ENCODE data around the gene RELA.

Gene RELA

DNA sequence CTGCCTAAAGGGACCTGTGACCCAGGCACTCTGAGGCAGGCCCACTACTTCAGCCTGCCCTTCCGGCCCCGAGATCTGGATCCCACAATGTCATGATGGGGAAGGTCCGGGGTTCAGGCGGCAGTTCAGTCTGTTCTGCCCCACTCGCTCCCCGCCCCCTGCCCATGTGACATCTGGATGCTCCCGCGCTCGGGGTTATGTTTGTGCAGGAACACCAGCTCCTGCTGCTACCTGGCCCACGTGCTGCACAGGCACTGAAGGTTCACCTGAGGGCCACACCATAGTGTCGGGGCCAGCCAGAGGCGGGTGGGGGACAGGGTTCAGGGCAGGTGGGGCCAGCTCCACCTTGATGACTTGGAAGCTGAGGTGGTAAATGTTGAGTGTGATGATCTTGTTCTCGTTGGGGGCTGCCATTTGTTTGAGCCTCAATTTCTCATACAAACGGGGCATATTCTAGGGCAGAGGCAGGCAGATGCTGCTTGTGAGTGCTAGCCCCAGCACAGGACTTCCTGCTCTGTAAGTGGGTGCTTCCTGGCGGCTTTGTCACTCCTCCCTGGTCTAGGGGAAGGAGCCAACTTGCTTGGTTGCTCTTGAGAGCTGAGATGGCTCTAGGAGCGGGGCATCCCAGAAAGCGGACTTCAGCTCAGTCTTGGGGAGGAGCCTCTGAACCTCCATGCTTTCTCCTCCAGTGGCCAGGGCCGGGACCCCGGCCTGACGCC is 29.2 kb downstream of the RELA start:
- no peak for DNase-seq (ENCODE audit: low spot score)

DNA sequence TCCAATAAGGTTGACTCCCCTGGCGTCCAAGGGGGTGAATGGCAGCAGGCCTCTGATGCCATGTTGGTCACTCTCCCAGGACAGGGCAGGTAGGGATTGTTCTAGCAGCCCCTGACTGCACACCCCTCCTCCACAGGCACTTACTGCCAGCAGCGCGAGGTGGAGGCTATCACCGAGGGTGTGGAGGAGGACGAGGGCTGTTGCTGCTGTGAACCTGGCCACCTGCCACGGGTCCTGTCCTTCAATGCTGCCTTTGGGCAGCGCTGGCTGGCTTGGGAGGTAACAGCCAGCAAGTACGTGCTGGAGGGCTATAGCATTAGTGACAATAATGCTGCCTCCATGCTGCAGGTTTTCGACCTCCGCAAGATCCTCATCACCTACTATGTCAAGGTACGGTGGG is 32.5 kb downstream of the RELA start:
- DNase-seq (ENCODE audit: low spot score), result no peak

DNA sequence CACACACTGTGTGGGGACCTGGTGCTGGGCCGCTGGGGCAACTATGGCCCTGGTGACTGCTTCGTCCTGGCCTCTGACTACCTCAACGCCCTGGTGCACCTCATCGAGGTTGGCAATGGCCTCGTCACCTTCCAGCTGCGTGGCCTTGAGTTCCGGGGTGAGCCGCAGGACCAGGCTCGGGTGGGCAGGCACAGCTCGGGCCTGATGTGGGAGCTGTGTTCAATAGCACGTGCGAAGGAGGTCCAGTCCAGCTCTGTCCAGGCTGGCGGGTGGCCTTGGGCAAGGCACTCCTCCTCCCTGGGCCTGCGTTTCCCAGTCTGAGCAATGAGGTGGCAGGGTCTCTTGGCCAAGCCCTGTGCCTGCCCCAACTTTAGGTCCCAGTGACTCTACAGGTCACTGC is 33.1 kb downstream of the RELA start:
- DNase-seq (ENCODE audit: low spot score), result no peak

DNA sequence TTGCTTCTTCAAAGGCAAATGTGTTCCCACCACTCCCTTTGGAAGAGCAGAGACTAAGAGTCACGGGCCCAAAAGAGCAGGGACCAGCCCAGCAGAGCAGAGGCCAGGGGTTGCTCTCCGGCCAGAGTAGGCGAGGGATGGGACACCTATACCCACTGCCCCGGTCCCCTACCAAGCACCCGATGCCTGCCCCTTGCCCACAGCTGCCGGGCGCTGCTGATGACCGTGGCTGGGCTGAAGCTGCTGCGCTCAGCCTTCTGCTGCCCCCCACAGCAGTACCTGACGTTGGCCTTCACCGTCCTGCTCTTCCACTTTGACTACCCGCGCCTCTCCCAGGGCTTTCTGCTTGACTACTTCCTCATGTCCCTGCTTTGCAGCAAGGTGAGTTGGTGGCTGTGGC is 35.5 kb downstream of the RELA start:
- no peak for DNase-seq (ENCODE audit: low spot score)

DNA sequence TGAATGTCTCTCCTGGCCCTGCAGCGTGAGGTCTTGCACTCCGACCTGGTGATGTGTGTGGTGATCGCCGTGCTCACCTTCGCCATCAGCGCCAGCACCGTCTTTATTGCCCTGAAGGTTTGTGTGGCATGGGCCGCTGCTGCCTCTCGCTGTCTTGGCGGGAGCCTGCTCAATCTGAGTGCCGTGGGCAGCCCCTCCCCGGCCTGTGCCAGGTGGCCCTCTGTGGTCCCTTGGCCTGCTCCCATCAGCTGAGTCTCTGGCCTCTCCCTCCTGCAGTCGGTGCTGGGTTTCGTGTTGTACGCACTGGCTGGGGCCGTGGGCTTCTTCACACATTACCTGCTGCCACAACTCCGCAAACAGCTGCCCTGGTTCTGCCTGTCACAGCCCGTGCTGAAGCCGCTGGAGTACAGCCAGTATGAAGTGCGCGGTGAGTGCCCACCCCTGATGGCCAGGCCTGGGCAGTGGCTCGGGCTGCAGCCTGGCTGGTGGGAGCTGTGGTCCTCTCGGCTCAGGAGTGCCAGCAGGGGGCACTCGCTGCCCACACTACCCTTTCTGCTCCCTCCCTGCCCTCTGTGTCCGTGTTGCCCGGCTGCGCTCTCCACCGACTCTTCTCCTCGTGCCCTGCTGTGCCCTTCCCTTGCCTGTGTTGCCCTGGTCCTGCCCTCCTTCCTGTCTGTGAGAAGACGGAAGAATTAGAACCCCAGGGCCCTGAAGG is 36.9 kb downstream of the RELA start:
- peak; percentile 70 for DNase-seq (ENCODE audit: low spot score)

DNA sequence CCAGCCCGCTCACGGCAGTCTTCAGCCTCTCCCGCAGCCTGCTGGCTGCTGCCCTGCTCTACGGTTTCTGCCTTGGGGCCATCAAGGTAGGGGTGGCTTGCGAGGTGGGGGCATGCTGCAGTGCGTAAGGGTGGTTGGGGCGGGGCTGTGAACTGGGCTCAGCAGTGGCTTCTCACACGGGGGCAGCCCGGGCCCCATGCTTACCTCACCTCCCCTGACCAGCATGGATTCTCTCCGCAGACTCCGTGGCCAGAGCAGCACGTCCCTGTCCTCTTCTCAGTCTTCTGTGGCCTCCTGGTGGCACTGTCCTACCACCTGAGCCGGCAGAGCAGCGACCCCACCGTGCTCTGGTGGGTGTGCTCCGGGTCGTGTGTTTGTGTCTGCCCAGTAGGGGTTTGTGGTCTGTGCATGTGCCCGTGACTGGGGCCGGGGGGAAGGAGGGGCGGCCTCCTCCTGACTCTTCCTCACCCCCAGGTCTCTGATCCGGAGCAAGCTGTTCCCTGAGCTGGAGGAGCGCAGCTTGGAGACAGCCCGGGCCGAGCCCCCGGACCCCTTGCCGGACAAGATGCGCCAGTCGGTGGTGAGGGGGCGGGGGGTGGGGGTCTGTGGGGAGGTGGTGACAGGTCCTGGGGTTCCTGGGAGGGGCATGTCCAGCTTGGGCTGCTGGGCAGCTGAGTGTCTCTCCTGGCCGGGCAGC is 37.6 kb downstream of the RELA start:
- DNase-seq (ENCODE audit: low spot score), result no peak

DNA sequence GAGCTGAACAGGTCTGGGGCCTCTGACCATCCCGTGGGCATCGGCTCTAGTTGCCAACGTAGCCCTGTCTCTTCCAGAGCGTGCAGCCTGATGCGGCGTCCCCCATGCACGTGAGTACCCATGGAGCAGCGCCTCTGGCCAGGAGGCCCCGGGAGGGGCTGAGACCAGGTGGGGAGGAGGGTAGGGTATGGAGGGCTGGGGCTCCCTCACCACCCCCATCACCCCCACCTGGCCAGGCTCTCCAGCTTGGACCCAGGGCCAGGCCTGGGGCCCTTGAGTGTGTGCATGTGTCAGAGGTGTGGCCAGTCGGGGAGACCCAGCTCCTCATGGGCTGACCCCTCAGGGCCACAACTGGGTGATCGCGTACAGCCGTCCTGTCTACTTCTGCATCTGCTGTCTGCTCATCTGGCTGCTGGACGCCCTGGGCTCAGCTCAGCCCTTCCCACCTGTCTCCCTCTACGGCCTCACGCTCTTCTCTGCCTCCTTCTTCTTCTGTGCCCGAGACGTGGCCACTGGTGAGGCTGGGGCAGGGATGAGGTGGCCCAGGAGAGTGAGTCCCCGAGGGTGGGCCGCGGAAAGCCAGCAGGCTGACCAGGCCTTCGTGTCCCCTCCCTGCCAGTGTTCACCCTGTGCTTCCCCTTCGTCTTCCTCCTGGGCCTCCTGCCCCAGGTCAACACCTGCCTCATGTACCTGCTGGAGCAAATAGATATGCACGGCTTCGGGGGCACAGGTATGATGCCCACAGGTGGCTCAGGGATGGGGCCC is 38.7 kb downstream of the RELA start:
- DNase-seq (ENCODE audit: low spot score), result no peak

DNA sequence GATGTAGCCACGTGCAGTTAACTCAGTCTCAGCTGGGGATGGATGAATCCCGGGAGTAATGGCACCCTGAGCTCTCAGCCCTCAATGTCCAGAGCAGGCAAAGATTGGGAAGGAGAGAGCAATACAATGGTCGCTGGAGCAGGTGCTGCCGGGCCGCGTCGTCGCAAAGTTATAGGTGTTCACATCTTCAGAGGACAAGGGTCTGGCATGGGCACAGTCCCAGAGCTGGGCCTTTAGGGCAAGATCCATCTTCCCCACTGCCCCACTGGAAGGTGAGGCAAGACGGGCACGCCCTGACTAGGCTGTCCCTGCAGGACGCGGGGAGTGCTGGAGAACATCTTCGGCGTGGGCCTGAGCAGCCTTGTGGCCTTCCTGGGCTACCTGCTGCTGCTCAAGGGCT is 39.5 kb downstream of the RELA start:
- no peak for DNase-seq (ENCODE audit: low spot score)

DNA sequence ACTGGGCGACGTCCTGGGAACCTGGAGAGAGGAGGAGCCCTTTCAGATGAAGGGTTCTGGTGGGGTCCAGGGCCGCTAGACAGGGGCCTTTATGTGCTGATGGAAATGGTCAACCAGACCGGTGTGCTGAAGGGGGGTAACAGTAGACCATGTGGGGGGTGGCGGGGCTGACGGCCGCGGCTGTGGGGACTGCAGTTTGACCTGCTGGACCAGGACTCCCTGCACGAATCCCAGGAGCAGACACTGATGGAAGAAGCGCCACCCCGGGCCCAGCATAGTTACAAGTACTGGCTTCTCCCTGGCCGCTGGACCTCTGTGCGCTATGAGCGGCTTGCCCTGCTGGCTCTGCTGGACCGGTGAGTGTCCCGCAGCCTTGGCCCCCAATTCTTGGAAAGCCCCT is 40.7 kb downstream of the RELA start:
- no peak for DNase-seq (ENCODE audit: low spot score)

DNA sequence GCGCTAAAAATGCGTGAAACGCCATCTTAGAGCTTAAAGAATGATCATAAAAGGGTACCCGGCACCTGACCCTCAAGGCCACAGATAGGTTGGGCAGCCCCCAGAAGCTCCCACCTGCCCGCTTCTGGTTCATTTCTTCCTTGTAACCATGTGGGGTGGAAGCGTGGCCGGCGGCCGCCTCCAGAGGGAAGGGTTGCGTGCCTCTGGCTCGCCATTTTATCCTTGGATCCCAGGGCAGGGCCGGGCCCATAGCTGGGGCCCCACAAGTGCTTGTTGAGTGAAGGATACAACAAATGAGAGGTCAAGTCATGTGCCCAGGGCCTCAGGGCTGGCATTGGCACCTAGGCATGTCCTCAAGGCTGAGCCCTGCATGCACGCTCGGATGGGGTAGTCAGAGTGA is 41.3 kb downstream of the RELA start:
- no peak for DNase-seq (ENCODE audit: low spot score)

DNA sequence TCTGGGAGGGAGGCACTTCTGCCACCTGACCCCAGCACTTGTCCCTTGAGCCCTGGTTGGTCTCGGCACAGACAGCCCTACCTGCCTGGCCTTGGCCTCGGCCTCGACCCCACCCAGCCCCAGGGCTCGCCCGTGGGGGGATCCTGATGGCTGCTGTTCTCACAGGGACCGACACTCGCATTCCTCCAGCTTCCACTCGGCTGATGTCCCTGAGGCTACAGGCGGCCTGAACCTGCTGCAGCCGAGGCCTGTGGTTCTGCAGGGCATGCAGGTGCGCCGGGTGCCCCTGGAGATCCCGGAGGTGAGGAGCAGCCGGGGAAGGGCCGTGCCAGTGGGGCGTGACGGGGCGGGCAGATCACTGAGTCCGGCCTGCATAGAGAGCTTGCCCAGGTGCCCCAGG is 42.0 kb downstream of the RELA start:
- no peak for DNase-seq (ENCODE audit: low spot score)

DNA sequence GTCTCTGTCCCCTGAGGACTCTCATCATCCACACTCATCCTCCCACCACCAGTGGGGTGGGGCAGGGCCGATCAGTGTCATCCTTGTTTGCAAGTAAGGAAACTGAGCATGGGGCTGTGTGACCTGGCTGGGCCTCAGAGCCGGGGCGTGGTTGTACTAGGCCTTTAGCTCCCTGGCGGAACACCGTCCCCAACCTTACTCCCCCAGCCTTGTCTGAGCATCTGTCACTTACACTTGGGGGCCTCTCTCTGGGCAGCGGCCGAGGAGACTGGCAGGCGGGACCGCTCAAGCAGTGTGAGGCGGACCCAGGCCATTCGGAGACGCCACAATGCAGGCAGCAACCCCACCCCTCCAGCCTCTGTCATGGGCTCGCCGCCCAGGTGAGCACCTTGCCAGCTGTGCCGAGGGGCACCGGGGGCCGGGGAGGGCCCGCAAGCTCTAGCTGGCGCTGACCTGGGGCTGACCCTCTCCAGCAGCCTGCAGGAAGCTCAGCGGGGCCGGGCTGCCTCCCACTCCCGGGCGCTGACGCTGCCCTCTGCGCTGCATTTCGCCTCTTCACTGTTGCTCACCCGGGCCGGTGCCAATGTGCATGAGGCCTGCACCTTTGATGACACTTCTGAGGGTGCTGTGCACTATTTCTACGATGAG is 43.3 kb downstream of the RELA start:
- no peak for DNase-seq (ENCODE audit: low spot score)

DNA sequence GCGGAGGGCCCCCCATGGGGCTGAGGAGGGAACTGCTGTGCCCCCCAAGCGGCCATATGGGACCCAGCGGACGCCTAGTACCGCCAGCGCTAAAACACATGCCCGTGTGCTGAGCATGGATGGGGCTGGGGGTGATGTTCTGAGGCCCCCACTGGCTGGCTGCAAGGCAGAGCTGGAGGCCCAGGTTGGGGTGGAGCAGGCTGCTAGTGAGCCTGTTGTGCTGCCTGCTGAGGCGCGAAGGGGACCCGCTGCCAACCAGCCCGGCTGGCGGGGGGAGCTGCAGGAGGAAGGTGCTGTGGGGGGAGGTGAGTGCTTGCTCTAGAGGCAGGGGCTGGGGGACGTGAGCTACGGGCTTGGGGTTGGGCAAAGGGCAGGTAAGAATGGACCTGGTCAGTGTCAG is 44.0 kb downstream of the RELA start:
- DNase-seq (ENCODE audit: low spot score), result no peak

DNA sequence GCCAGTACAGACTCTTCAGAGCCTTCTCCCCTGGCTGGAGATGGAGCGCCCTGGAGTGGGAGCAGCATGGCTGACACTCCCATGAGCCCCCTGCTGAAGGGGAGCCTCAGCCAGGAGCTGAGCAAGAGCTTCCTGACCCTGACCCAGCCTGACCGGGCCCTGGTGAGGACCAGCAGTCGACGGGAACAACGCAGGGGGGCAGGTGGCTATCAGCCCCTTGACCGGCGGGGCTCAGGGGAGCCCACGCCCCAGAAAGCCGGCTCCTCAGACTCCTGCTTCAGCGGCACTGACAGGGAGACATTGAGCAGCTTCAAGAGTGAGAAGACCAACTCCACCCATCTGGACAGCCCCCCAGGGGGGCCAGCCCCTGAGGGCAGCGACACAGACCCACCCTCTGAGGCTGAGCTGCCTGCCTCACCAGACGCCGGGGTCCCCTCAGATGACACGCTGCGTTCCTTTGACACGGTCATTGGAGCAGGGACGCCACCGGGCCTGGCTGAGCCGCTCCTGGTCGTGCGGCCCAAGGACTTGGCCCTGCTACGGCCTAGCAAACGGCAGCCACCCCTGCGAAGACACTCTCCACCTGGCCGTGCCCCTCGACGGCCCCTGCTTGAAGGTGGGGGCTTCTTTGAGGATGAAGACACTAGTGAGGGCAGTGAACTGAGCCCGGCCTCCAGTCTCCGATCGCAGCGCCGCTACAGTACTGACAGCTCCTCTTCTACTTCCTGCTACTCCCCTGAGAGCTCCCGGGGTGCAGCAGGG is 44.5 kb downstream of the RELA start:
- DNase-seq (ENCODE audit: low spot score), result no peak

DNA sequence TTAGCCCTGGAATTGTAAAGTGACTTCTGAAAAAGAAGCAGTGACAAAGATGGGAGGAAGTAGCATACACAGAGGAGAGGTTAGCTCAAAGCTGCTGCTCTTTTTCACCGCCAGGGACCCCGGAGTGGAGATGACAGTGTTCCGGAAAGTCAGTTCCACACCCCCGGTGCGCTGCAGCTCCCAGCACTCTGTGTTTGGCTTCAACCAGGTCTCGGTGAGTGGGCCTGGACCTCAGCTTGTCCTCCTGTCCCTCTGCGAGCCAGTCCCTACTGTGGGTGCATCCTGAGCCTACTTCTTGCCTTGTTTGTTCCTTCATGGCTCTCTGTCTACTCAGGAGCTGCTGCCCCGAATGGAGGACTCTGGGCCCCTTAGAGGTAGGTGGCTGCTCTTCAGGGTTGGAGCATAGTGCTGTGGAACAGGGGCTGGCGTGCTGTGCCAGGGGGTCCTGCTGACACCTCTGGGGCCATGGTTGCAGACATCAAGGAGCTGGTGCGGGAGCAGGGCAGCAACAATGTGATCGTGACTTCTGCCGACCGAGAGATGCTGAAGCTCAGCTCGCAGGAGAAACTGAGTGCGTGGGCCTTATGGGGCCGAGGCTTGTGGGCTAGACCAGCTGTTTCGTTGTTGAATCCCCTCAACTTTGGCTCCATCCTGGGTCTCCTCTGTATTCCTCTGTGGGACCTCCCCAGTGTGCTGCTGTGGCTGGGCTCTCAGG is 45.4 kb downstream of the RELA start:
- DNase-seq (ENCODE audit: low spot score), result no peak

DNA sequence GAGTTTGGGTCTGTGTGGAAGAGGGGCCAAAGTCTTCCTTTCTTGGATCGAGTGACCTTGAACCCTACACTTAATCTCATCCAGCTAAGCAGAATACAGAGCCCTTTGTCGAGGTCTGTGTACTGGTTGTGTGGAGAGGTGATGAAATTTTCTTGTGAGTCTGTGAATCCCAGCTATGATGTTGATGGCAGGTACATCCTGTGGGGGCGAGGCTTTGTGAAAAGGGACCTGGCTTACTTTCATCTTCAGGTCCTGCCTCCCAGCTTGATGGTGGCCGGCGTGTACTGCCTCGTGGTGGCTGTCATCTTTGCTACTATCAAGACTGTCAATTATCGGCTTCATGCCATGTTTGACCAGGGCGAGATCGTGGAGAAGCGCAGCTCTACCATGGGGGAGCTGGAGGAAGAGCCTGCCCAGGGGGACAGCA is 46.1 kb downstream of the RELA start:
- no peak for DNase-seq (ENCODE audit: low spot score)

DNA sequence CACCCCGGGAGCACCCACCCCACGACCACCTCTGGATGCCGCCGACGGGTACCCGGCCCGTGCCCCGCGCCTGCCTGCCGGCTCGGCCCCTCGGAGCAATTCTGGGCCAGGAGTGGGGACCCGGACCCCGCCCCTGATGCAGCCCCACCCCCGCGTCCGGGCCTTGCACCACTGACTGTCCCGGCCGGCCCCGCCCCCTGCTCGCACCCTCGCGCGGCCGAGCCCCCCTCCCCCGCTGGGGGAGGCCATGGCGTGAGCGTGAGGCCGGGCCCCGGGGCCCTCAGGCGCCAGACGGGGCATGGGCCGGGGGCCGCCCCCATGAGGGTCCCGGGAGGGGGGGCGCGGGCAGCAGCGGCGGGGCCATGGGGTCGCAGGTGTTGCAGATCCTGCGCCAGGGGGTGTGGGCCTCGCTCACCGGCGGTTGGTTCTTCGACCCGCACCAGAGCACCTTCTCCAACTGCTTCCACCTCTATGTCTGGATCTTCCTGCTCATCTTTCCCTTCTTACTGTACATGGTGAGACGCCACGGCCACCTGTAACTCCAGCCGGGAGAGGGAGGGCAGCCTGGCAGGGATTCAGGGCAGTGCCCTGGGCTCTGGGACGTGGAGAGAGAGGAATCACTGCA is 46.7 kb downstream of the RELA start:
- DNase-seq (ENCODE audit: low spot score), result peak; percentile 85

DNA sequence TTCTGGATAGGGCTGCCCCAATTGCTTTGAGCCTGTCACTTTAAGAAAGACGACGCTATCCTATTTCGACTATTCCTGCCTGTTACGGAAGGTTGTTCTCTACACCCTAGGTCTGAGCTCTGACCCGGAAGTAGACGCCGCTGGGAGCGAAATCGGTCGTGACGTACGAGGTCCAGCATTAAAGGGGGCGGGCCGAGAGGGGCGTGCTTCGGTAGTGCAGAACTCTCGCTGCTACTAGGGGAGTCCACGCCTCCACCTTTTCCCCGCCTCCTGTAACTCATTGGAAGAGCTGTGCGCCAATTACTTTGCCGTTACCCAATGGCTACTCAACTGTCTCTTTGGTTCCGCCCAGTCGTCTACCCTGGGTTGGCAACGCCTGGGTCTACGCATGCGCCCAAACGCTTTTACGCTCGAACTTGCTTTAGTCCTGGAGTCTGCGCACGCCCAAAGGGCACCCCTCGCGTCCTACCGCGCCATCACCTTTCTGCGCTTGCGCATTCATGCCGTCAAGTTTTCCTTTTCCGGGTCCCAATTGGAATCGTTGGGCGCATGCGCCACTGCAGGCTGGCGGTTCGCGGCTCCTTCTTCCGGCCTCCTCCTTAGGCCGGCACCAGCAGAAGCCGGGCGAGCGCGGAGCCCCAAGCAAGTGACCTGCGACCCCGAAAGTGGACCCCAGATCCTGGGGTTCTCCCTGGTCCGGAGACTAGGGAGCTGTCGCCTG is 47.3 kb downstream of the RELA start, which contains the start of gene PCNX3:
PCNX3 (plus strand) TSS at position 548 of the 721 bp plus-strand sequence. CDS start 536 bp downstream, outside the sequence.
- DNase-seq (ENCODE audit: low spot score), result peak; percentile 100

Data from AG08396 (cell line).